ENCODE data around the gene SPEM2.

Gene SPEM2

DNA sequence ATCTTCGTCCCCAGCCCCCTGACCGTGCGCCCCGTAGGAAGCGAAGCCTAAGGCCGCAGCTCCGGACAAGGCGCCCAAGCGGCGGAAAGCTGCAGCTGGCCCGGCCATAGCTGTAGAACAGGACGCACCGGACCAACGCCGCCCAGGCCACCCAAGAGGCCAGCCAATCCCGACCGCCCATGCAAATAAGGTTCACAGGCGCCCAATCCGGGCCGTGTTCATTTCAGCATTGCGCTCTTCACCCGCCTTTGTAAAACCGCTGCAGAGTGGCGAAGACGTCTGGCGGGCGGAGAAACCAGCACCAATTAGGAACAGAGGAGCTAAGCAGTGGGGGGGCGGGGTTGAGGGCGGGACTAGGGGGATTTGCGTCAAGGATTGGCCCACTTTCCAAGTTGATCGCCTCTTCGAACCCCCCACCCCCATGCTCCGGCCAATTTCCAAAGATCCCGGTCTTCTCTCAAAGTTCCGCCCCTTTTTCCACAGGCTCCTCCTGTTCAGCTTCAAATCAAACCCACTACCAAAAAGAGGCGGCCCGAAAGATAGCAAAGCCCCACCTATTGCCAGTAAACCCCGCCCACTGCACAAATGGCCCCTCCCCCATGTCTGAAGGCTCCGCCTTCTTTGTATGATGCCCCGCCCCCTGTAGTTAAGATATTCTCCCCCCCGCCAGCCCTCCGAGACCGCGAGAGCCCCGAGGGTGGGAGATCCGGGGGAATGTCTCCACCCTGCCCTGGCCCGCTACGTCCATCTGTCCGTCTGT lies 21.3 kb upstream of the SPEM2 start, which contains the start of gene TMEM256:
Gene TMEM256, minus strand, starts transcription at position 121 of the 760 bp plus-strand sequence. Its CDS starts 13 bp downstream, at position 108.
- DNase-seq: peak; percentile 98

DNA sequence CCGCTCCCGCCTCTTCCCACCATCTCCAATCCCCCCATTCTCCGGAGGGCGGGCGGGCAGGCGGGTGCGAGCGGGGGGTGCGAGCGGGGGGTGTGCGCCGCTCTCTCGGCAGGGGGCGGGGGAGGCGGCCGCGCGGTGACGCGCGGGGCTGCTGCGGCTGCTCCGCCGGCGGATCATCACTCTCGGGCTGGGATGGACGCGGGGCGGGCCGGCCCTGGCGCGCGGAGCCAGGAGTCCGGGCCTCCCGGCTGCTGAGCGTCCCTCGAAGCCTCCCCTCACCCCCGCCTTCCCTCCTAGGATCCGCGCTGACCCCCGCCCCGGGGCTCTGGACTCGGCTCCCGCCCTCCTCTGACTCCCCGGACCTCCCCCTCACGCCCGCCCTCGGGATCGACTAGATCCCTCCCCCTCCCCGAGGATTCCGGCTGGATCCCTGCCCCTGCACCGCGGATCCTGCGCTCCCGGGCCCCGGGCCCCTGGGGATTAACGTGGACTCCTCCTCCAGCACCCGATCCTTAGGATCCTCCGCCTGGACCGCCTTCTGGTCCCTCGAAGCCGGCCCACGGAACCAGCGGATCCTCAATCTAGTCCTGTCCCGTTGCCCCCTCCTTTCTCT lies 20.6 kb upstream of the SPEM2 start:
- no peak for DNase-seq

DNA sequence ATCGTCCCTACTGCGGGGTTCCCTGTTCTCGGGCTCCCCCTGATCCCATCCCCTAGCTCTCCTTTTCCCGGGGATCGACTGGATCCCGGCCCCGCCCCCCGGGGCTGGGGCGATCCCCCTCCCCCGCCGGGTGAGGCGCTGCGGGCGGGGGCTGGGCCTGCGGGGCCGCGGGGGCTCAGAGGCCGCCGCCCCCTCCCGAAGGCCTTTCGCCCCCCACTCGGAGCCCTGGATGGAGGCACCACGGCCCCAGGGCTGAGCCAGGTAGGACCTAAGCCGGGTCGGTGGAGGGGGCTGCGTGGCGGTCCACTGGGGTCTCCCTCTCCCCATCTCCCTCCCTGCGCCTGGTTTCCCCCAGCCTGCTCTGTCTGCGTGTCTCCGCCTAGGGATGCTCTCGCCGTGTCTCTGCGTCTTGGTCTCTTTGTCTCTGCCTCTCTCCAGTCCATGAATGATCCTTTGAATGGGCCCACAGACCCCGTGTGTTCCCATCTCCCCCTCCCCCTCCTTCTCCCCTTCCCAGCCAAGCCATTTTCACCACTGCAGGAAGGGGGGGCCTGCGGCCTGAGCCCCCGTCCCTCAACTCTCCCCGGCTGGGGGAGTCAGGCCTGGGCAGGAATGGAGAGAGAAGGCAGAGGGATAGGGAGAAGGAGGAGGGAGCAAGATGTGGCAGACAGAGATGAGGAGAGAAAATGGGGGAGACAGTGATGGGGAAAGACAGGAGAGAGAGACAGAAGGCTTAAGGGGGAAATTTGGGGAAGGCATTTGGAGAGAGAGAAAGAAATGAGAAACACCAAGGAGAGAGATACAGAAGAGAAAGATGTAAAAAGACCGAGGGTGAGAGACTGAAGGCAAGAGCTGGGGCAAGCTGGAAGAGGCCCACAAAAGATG lies 19.8 kb upstream of the SPEM2 start:
- no peak for DNase-seq

DNA sequence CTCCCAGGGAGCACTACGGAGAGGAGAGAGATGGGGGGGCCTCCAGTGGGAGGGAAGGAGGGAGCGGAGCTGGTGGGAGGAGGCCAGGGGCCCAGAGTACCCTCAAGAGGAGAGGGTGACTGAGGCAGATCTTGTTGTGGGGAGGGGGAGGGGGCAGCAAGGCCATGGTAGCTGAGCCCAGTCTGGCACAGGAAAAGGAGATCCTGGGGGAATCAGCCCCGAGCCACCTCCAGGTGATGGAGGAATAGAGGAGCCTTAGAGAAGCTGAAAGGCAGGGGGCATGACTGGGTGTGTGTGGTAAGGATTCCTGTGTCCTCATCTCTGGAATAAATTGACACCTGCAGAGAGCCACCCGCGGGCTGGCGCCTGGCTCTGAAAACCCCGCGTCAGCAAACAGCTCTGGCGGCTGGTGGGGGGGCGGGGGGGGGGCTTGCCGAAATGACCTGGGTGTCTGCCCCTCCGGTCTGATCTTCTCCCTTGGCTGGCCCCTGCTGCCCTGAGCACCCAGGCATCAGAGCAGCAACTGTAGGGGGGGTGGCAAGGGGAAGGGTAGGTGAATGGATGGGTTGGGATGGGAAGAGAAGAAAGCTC lies 19.1 kb upstream of the SPEM2 start:
- peak; percentile 12 for DNase-seq

DNA sequence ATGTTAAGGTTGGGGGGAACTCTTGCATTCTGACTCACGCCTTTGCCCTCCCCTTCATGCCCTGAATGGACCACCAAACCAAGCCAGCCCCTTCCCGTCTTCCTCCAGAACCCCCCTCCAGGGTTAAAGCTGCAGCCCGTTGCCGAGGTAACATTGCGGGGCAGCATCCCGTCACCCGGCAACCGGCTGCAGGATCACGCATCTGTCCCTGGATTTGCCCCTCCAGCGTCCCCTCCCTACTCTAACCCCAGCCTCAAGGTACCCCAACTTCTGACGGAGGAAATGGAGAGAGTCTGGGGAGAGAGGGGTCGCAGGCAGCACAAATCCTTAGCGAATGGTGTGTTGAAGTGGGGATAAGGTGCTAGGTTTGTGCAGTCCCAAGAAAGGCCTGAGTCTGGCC lies 18.3 kb upstream of the SPEM2 start:
- DNase-seq: no peak

DNA sequence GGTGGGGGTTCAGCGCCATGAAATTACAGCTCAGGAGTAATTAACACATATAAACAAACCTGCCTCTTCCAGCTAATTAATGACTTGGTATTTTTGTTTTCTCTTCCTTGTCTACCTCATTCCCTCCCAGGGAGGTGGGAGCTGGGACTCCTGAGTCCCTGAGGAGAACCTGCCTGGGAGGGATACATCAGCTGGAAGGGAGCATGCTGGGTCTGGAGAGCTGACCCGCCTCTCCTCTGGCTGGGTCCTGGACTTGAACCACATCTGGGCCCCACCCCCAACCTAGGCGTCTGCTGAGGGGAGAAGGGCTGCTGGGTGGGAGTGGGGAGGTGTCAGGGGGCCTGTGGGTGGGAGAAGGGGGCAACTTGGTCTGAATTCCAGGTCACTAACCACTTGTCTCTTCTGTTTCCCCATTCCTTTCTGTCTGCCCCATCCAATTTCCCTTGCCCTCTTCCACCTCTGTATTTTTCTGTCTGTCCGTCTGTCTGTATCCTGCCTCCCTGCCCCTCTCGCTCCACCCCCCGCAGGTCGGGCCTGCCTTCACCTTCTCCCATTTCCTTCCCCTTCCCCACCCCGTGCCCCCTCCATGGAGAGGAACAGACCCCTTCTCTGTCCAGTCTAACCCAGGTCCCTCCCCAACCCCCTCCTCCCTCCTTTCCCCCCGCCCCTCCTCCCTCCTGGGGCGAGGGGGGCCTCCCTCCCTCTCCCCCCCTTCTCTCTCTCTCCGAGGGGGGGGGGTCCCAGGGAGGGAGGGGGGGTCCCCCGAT lies 17.7 kb upstream of the SPEM2 start, which contains the start of gene NLGN2:
Gene NLGN2, plus strand, starts transcription at position 361 of the 767 bp plus-strand sequence. CDS start 411 bp downstream, outside the sequence.
- DNase-seq: no peak

DNA sequence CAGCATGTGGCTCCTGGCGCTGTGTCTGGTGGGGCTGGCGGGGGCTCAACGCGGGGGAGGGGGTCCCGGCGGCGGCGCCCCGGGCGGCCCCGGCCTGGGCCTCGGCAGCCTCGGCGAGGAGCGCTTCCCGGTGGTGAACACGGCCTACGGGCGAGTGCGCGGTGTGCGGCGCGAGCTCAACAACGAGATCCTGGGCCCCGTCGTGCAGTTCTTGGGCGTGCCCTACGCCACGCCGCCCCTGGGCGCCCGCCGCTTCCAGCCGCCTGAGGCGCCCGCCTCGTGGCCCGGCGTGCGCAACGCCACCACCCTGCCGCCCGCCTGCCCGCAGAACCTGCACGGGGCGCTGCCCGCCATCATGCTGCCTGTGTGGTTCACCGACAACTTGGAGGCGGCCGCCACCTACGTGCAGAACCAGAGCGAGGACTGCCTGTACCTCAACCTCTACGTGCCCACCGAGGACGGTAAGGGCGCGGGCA lies 17.1 kb upstream of the SPEM2 start:
- DNase-seq: peak; percentile 45

DNA sequence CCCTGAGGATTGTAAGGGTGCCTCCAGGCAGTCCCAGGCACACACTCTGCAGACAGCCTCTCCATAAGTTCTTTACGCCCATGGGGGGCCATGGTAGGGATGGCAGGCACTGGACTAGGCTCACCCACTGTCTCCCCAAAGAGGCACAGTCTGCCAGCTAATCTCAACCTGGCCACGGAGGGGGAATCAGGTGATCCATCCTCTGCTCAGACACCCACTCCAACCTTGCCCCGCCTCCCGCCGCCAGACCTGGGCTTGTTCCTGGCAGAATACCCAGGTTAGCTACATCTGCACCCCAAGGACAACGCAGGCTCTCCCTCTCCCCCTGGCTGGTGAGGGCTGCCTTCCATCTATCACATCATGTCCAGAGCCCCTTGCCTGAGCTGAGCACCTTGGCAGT lies 16.6 kb upstream of the SPEM2 start:
- DNase-seq: no peak

DNA sequence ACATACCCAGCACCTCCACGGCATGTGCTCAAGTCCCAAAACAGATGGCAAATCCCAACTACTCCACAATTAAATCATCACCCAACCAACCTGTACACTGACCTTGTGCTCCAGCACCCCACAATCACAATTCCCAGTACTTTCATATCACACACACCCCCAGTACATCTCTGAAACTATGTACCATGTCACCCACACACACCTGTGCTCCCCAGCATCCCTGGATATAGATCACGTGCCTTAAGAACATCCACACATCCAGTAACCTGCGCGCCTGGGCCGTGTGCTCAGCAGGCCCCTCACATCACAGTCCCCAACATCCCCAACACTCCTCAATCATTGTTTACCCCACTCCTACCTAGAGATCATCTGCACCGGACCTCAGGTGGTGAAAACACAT lies 15.7 kb upstream of the SPEM2 start:
- DNase-seq: no peak

DNA sequence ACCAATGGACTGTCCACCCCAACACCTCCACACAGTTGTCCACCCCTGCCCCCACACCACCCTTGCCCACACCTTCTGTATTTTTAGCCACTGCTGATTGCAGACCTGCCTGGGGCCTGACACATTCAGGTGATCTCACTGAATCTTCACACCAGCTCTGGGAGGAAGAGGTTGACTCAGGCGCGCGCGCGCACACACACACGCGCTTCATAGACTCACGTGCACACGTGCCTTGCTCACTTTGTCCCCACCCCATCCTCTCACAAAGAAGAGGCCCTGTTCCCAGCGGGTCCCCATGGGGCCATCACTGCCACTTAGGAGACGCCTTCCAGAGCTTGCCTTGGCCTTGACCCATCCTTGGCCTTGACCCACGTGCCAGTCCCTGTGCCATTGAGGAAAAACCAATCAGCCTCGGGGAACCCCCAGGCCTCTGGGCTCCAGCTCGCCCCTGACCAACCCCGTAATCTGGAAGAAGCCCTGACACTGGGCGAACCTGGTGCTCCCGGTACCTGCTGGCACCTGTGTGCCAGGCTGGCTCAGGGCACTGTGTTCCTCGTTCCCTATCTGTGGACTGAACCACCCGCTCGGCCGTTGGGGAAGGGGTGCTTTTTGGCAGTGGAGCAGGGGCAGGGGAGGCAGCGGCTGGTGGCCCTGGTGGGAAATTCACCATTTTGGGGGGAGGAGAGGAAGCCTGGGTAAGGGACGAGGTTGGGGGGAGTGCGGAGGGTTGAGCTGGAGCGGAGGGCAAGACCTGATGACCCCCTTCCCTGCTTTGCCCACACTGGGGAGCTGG lies 14.6 kb upstream of the SPEM2 start:
- DNase-seq: no peak

DNA sequence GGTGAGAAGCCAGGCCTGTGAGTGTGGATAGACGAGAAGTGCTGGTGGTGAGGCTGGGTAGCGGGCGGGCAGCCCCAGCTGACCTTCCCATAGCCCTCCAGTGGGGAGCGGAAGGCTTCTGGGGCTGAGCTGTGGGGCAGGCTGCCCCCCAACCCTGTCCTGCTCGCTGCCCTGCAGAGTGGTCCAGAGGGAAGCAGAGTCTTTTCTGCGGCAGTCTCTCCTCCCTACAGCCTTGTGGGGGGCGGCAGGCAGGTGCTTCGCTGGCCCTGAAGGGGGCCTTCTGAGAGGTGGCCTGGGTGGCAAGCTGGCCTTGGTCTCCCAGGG lies 14.0 kb upstream of the SPEM2 start:
- DNase-seq: no peak

DNA sequence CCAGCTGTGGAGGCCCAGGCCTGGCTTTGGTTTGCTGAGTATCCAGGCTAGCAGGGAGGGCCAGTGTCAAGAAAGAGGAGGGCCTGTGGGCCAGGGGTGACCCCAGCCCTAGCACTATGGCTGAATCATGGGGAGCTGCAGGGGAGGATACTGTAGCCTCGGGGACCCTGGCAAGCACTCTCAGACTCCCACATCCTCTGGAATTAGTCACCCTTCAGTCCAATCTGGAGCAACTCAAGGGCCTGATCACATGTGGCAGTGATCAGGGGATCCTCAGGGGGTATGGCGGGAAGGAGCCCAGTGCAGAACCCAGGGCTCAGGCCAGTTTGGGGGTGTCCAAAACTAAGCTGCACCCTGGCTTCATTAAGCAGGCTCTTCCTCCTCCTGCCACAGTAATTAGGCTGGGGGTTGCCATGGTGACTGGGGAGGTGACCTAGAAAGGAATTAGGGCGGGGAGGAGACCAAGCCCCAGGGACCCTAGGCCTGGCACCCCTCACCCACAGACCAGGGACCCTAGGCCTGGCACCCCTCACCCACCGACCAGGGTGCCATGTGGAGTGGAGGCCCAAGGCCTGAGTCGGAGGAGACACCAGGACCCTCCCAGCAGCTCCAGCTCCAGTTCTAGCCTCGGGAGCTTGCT lies 11.9 kb upstream of the SPEM2 start:
- no peak for DNase-seq

DNA sequence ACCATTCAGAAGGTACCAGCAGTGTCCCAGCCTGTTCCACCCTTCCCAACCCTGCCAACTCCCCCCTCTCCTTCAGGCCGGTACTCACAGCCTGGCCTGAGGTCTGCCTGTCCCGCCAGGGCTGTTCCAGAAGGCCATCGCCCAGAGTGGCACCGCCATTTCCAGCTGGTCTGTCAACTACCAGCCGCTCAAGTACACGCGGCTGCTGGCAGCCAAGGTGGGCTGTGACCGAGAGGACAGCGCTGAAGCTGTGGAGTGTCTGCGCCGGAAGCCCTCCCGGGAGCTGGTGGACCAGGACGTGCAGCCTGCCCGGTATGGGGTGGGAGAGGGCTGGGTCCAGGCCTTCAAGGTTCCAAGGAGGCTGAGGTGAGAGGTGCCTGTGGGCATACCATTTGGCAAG lies 10.6 kb upstream of the SPEM2 start:
- no peak for DNase-seq

DNA sequence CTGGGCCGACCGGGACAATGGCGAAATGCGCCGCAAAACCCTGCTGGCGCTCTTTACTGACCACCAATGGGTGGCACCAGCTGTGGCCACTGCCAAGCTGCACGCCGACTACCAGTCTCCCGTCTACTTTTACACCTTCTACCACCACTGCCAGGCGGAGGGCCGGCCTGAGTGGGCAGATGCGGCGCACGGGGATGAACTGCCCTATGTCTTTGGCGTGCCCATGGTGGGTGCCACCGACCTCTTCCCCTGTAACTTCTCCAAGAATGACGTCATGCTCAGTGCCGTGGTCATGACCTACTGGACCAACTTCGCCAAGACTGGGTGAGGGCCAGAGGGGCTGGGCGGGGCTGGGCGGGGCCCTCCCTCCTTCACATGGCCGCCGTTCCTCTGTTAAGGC lies 9.6 kb upstream of the SPEM2 start:
- DNase-seq: no peak

DNA sequence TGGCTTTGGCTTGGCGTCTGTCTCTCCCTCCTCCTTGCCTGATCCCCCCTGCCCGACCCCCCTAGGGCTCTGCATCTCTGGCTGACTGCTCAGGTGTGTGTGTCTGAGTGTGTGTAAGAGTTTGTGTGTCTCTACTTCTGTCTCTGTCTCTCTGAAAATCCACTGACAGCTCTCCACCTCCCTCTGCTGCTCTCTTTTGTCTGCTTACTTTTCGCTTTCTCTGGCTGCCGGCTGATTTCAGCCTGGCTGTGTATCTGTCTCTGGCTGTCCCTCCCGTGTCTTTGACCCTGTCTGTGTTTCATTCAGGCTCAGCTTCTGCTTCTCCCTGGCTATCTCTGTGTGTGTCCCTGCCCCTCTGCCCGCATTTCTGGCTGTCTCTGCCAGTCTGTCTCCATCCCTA lies 9.1 kb upstream of the SPEM2 start:
- no peak for DNase-seq

DNA sequence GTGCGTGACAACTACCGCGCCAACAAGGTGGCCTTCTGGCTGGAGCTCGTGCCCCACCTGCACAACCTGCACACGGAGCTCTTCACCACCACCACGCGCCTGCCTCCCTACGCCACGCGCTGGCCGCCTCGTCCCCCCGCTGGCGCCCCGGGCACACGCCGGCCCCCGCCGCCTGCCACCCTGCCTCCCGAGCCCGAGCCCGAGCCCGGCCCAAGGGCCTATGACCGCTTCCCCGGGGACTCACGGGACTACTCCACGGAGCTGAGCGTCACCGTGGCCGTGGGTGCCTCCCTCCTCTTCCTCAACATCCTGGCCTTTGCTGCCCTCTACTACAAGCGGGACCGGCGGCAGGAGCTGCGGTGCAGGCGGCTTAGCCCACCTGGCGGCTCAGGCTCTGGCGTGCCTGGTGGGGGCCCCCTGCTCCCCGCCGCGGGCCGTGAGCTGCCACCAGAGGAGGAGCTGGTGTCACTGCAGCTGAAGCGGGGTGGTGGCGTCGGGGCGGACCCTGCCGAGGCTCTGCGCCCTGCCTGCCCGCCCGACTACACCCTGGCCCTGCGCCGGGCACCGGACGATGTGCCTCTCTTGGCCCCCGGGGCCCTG lies 8.3 kb upstream of the SPEM2 start:
- DNase-seq: no peak

DNA sequence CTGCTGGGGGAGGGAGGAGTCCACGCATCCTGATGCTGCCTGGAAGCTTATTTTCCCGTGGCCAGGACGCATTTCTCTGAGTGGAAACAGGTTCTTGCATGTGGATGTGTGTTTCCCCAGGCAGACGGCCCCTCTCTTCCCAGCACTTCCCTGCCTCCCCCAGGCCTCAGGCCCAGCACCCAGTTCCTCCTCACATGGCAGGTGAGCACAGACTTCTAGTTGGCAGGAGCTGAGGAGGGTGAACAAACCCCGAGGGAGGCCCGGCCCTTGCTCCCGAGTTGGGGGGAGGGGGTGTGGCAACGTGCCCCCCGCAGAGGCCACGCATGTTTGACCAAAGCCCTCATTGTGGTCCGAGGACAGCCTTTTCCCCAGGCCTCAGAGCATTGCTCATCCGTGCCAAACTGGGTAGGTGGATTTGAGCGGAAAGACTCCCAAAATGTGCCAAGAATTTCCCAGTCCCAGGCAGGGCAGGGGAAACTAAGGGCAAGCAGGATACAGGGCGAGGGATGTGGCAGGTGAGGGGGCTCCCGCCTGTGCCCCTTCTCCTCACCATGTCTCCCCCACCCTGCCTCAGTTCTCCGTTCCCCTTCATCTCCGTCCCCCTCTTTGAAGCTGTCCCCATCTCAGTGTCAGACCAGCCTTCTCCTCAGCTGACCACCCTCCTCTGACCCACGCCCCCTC lies 6.8 kb upstream of the SPEM2 start:
- DNase-seq: no peak

DNA sequence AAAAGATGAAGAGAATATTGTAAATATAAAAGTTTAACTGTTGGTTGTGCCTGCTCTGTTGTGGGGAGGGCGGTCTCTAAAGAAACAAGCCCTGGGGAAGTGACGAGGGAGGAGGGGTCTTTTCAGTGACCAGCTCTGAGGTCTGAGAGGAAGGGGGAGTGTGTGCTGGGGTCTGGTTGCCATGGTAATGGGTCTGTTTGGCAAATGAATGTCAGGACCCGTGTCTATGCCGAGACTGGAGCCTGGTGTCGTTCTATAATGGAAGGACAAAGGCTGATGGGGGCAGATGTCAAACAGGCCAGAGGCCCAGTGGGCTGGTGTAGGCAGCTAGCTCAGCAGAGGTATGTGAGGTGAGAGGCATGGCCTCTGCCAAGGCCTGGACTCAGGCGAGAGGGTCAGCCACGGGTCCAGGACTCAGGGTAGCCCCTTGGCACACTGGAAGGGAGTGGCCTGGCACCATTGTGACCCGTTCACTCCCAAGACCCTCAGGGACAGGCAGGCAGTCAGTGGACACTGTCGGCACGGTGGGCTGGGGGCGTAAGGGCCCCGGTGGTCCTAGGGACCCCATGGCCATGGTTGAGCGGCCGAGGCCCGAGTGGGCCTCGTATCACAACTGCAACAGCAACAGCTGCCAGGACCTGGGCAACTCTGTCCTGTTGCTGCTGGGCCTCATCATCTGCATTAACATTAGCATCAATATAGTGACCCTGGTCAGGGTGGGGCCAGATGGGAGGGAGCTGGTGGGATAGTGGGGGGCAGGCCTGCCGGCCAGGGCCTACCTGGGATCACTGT lies 5.4 kb upstream of the SPEM2 start, which contains the start of gene SPEM1:
Gene SPEM1, plus strand, starts transcription at position 506 of the 792 bp plus-strand sequence. Its CDS starts 61 bp downstream, at position 567.
- no peak for DNase-seq

DNA sequence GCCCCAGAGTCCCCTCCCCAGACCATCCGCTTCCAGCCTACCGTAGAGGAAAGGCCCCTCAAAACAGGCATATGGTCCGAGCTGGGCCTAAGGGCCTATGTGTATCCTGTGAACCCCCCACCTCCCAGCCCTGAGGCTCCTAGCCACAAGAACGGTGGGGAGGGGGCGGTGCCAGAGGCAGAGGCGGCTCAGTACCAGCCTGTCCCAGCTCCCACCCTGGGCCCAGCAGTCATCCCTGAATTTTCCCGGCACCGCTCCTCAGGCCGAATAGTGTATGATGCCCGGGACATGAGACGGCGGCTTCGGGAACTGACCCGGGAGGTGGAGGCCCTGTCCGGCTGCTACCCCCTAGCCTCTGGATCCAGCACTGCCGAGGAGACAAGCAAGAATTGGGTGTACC lies 4.2 kb upstream of the SPEM2 start:
- no peak for DNase-seq

Data from CD4-positive, alpha-beta T cell treated with Interleukin-17A for 1 hour (primary cell).